HG02943 (cell line): ENCODE data around the gene LPAR4.
A peak's percentile ranks its signal among the peaks of the same experiment; 100 is the strongest.
"Not testable (repeated sequence)": the region's sequence is repeated elsewhere in the genome, so short reads cannot be mapped to it uniquely, and the experiment has no call there.

Experiments used
- ATAC-seq: cut with Tn5 transposase; IDR thresholded peaks from one replicate; pipeline ENCODE4 v1.9.1; 2021; ENCODE audit warnings: mild to moderate bottlenecking, low read depth, moderate library complexity; ENCODE audit not compliant: unreplicated experiment

Gene LPAR4, protein sequence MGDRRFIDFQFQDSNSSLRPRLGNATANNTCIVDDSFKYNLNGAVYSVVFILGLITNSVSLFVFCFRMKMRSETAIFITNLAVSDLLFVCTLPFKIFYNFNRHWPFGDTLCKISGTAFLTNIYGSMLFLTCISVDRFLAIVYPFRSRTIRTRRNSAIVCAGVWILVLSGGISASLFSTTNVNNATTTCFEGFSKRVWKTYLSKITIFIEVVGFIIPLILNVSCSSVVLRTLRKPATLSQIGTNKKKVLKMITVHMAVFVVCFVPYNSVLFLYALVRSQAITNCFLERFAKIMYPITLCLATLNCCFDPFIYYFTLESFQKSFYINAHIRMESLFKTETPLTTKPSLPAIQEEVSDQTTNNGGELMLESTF

DNA sequence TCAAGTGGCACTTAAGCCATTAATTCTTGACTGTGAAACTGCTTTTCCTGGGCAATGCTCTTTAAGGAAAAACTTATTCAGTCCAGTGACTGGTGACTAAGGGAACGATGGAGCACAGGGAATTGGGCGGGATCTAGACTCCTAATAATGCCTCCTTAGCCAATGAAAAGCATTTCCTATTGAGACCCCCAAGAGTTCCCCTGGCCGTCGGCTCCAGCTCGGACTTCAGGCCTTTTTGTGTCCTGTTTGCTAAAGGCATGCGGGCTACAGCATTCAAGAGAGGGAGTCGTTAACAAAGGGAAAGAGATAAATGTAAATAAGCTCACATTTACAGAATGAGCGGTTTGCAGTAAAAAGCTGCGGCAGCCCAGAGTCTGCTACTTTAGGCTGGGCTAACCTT, at the start of gene LPAR4:
Gene LPAR4 (plus strand): TSS at position 232 of the 400 bp plus-strand sequence. CDS start 7,150 bp downstream, outside the sequence.
- no peak for ATAC-seq

GRCh38 chrX:78706071-78706470, 41.4 kb upstream of the LPAR4 start:
- no peak for ATAC-seq

DNA sequence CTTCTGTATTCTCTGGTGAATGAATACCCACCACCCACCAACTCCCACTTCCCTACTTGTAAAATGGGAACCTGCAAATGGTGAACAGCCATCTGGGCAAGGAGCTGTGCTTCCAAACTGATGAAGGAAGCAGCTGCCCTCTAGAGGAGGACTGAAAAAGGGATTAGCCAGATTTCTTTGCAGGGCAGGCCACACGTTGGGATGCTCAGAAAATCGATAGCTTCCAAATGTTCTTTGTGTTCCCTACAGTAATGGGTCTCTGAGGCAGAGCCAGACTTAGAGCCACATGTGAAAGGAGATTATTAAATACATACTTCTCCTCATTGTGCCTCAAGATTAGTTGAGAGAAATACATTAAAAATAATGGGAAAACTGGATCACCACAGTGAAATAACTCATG, 39.3 kb upstream of the LPAR4 start:
- ATAC-seq, result no peak

- ATAC-seq, result no peak
Measured at GRCh38 chrX:78708816-78709215, 38.7 kb upstream of the LPAR4 start.

GRCh38 chrX:78710171-78710570, 37.3 kb upstream of the LPAR4 start:
- ATAC-seq, result no peak

DNA sequence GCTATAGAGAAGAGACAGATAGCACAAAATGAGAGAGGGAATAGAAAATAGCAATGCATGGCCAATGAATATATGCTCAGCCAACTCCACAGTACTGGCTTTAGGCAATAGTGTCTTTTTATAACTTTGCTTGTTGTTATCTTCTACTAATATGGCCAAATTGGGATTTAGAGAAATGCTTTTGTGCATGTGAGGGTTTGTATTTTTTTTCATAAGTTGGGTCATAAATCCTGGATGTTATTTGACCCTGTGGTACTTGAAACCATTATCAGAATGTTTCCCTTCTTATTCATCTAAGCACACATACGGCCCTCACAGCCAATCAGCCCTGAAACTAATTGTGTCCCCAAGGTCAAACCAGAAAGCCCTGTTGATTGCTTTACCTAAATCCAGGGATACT, 35.2 kb upstream of the LPAR4 start:
- no peak for ATAC-seq

DNA sequence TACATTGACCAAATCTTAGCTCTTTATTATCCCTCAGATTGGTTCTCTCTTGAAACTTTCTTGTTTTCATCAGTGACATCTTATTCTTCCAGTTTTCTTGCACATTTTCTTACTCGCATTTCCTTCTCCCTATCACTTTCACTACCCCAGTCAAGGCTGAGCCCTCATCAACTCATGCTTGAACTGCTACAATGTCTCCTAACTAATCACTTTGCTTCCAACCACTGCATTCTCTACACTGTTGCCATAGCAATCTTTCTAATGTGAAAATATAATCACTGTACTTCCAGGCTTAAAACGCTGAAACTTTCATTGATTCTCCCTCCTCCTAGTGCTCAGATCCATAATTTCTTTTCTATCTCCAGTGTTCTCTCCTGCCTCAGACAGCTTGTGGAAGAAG, 22.2 kb upstream of the LPAR4 start:
- no peak for ATAC-seq

DNA sequence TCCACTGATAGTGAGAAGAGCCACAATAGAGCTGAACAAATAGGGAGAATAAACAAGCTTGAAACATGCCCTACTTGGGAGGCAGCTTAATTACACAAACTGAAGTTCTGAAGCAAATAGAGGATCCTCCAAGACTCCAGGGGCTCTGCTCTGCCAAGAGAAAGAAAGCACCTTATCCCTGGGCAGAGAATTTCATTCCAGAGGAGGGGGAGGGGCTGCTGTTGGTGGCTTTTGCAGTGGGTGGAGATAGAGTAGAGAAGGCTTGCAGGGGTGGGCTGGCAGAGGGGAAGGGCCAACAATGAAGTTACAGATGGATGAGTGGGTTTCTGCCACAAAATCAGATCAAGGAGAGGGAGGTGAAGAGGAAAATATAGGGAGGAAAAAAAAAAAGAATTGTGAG, 1.0 kb upstream of the LPAR4 start:
- no peak for ATAC-seq

GRCh38 chrX:78747971-78748370, 451 bp downstream of the LPAR4 start:
- ATAC-seq, result no peak

DNA sequence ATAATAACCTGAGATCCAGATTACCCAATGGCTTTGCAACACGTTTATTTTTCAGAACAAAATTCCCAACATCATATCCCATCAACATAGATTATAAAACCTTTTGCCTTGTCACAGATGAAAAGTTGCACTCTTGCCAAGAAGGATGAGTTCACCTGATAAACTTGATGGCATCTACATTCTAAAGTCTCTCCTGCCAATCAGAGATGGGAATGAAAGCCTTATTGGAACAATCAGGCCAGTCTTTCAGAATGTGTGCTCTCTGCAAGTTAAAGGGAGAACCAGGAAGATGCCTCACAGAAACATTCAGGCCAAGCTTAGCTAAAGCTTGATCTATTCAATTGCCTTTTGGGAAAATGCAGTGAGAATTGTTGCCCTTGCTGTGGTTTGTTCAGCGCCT, 1.3 kb downstream of the LPAR4 start:
- no peak for ATAC-seq

- ATAC-seq, result no peak
Measured at GRCh38 chrX:78753571-78753970, 6.1 kb downstream of the LPAR4 start.

DNA sequence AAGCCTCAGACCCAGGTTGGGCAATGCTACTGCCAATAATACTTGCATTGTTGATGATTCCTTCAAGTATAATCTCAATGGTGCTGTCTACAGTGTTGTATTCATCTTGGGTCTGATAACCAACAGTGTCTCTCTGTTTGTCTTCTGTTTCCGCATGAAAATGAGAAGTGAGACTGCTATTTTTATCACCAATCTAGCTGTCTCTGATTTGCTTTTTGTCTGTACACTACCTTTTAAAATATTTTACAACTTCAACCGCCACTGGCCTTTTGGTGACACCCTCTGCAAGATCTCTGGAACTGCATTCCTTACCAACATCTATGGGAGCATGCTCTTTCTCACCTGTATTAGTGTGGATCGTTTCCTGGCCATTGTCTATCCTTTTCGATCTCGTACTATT, 7.4 kb downstream of the LPAR4 start:
- ATAC-seq, result peak; percentile 93

- no peak for ATAC-seq
Measured at GRCh38 chrX:78759081-78759480, 11.6 kb downstream of the LPAR4 start.

DNA sequence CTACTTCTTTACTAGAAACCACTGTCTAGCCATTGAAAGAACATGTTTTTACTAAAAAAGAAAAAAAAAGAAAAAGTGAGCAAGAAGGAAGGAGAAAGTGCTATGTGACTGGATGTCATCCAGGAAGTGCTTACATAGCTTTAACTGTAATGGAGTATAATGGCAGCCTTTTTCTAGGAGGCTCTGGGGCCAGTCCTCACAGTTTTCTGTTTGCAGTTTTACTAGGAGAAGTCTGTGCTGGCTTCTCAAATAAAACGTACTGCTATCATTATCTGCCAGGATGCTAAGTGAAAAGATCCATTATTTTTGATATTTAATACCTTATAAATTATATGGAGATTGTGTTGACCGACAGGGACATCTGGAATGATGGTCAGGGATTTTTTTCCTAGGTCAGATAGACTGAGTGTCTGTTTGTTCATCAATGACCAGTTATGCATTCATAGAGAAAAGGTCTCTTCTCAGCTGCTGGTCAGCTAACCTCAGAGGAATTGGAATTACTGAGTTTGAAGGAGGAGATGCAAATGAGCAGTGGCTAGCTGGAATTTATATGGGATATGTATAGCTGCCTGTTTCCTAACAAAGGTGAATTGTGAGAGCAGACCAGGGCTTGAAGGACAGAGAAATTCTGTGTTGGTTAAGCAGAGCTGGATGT, 21.7 kb downstream of the LPAR4 start:
- no peak for ATAC-seq

DNA sequence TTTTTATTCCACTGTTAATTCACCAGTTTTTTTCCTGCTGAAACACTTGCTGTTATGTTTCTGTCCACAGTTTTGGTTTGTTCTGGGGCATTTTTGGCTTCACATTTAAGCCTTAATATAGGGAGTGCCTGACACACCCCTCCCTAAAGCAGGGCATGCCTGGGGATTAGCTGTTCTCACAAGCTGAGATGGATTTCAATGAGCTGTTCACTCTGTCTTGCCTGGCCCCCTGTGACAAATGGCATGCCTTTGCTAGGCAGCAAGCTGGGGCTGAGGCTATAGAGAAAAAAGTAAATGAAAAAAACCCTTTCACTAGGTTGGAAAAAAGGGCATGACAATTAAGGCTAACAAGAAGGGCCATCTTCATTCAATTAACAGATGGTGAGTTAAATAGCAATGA, 22.4 kb downstream of the LPAR4 start:
- no peak for ATAC-seq

GRCh38 chrX:78796916-78797315, 49.4 kb downstream of the LPAR4 start:
- ATAC-seq, result no peak

DNA sequence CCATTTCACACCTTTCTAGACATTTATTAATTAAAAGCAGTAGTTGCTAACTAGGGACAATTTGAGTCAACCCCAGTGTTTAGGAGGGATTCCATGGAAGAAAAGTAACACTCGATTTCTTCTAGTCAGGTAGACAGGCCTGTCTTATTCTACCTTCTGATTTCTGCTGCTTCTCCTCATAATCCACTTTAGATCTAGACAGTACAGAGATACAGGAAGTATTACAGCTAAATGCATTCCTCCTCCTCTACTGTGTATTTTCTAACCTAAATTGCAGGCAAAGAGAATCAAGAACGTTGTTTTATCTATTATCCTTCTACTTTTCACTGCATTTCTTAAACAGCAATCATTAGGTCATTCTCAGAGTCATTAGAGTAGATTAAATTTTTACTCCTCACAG, 52.6 kb downstream of the LPAR4 start:
- ATAC-seq, result no peak

- ATAC-seq, result no peak
Measured at GRCh38 chrX:78800694-78801093, 53.2 kb downstream of the LPAR4 start.

DNA sequence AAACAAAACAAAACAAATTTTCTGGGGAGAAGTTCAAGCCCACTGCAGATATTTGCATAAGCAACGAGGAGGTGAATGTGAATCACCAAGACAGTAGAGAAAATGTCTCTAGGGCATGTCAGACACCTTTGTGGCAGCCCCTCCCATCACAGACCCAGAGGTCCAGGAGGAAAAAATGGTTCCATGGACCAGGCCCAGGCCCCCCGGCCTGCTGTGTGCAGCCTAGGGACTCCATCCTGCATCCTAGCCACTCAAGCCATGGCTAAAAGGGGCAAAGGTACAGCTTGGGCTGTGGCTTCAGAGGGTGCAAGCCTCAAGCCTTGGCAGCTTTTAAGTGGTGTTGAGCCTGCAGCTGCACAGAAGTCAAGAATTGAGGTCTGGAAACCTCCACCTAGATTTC, 54.0 kb downstream of the LPAR4 start:
- ATAC-seq, result no peak

- ATAC-seq, result not testable (repeated sequence)
Measured at GRCh38 chrX:78802526-78802925, 55.0 kb downstream of the LPAR4 start.
